WERI-Rb-1 (cell line): Measurements from ENCODE around the gene CNOT10.

Experiments
- DNase-seq: peaks from one replicate; pipeline ENCODE4 v3.0.0-alpha.2; 2020
- H3K27ac ChIP-seq: fragments of 250-450 bp; sonication (Bioruptor Pico); 2 replicates; pipeline ENCODE4 v1.5.1; 2020; ENCODE audit warnings: mild to moderate bottlenecking, moderate library complexity
- H3K27me3 ChIP-seq: fragments of 250-450 bp; sonication (Bioruptor Pico); 2 replicates; pipeline ENCODE4 v1.5.1; 2021; ENCODE audit warnings: mild to moderate bottlenecking, low read depth, moderate library complexity; ENCODE audit not compliant: insufficient read depth, severe bottlenecking
- H3K36me3 ChIP-seq: fragments of 250-450 bp; sonication (Bioruptor Pico); 2 replicates; pipeline ENCODE4 v1.5.1; 2020; ENCODE audit warnings: mild to moderate bottlenecking, moderate library complexity
- H3K4me3 ChIP-seq: 2 replicates; pipeline ENCODE4 v1.5.1; 2011; ENCODE audit warnings: low read depth, mild to moderate bottlenecking, control low read depth, low read length
- H3K9me3 ChIP-seq: fragments of 250-450 bp; sonication (Bioruptor Pico); 2 replicates; pipeline ENCODE4 v1.5.1; 2021; ENCODE audit warnings: mild to moderate bottlenecking, moderate library complexity; ENCODE audit not compliant: severe bottlenecking
- CTCF ChIP-seq: IDR thresholded peaks from 2 replicates; pipeline ENCODE4 v1.5.1; 2011; ENCODE audit warnings: low read depth, mild to moderate bottlenecking, control low read depth, inconsistent platforms, low read length

The CNOT10 gene

GRCh38 chr3:32684800-32685542 lies at the start of gene CNOT10:
TSS of gene CNOT10 (plus strand) at chr3:32685188. CDS start at chr3:32685461, 273 bp downstream.
- peak; percentile 95 for DNase-seq
- Histone ChIP-seq H3K36me3 (peaks cover 15% of the 10 kb centered on the region), H3K4me3 (peak within 1 kb of the TSS; percentile 80), H3K27ac (peak within 1 kb of the TSS; percentile 84), H3K27me3 (no peaks in the 10 kb centered on the region), H3K9me3 (no peaks in the 10 kb centered on the region)
- TF ChIP-seq CTCF, result no peak

DNA sequence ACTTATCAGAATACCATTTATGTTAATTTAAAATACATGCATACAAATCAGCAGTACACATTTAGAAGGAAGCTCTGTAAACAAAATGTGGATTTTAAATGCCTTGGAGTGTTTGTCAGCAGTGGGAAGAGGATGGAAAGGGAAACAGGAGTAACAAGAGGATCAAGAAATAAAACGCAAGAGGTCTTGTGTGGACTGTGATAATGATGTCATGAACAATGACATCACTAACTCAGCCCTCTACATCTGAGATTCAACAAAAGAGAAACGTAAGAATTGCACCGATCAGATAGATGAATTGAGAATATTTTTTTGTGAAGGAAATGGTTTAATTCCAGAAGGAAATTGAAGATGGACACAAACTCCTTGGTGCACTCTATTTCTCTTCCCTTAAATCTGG lies 44.0 kb upstream of the CNOT10 start:
- no peak for TF ChIP-seq CTCF
- no peaks in the 10 kb centered on the region for H3K36me3 ChIP-seq
- no peaks in the 10 kb centered on the region for H3K27me3 ChIP-seq
- H3K9me3 ChIP-seq, result no peaks in the 10 kb centered on the region
- no peak overlapping the region for H3K27ac ChIP-seq
- no peak for DNase-seq
- H3K4me3 ChIP-seq, result no peak overlapping the region

GRCh38 chr3:32641356-32641755 lies 43.6 kb upstream of the CNOT10 start:
- no peak for TF ChIP-seq CTCF
- H3K27me3 ChIP-seq, result no peaks in the 10 kb centered on the region
- no peak overlapping the region for H3K27ac ChIP-seq
- DNase-seq, result no peak
- H3K4me3 ChIP-seq, result no peak overlapping the region
- H3K36me3 ChIP-seq, result no peaks in the 10 kb centered on the region
- H3K9me3 ChIP-seq, result no peaks in the 10 kb centered on the region

DNA sequence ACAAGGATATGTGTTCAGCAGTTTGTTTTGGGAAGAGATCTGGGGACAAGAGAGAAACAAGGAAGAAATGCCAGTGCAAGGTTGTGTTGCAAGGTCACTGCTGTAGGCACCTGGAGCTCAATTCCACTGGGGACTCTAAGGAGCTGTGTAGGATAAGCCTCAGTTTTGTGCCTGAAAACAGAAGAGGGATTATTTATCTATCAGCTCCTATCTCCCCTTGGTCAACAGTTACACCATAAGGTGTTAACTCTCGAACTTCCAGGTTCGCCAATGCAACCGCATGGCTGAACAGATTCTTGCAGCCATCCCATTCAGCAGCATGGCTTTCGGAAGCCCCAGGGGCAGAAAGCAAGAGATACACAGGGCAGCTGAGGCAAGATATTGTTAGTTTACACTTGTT lies 41.6 kb upstream of the CNOT10 start:
- no peak overlapping the region for H3K4me3 ChIP-seq
- DNase-seq, result no peak
- TF ChIP-seq CTCF, result no peak

GRCh38 chr3:32643816-32644215 lies 41.2 kb upstream of the CNOT10 start:
- no peak overlapping the region for H3K27ac ChIP-seq
- no peak overlapping the region for H3K4me3 ChIP-seq
- DNase-seq, result no peak
- TF ChIP-seq CTCF, result no peak
- H3K9me3 ChIP-seq, result no peaks in the 10 kb centered on the region
- H3K27me3 ChIP-seq, result no peaks in the 10 kb centered on the region
- no peaks in the 10 kb centered on the region for H3K36me3 ChIP-seq

More for the DNA sequence above, 41.6 kb upstream of the CNOT10 start:
- Histone ChIP-seq H3K27ac (no peak overlapping the region), H3K36me3 (no peaks in the 10 kb centered on the region), H3K9me3 (no peaks in the 10 kb centered on the region), H3K27me3 (no peaks in the 10 kb centered on the region)

- Histone ChIP-seq H3K27me3 (no peaks in the 10 kb centered on the region), H3K9me3 (no peaks in the 10 kb centered on the region), H3K27ac (no peak overlapping the region), H3K36me3 (no peaks in the 10 kb centered on the region), H3K4me3 (no peak overlapping the region)
- TF ChIP-seq CTCF, result no peak
- DNase-seq, result no peak
Observed at GRCh38 chr3:32644380-32644779, 40.6 kb upstream of the CNOT10 start.
